Measurements from ENCODE around the gene GTF2E1. TPM values are rescaled to one million over a fixed set of nuclear protein-coding genes. Genes with fewer than 3 reads are reported as not detected.

GTF2E1 gene
- 24.3 and 41.5 TPM in 2 replicates for total RNA-seq

GRCh38 chr3:120742198-120742848, at the start of gene GTF2E1, which contains the start of gene RABL3:
TSS of gene GTF2E1 (plus strand) at chr3:120742744. CDS start at chr3:120750553, 7,809 bp downstream.
TSS of gene RABL3 (minus strand) at chr3:120742516. CDS start at chr3:120742507, 9 bp downstream.

Other genes starting within 250 kb of the GTF2E1 start
- 16.4 and 32.7 TPM in 2 replicates for gene NDUFB4, start 146.4 kb upstream of the GTF2E1 start, total RNA-seq
- gene HGD, start 60.5 kb upstream of the GTF2E1 start, total RNA-seq, result 0.25 and 0.49 TPM in 2 replicates
- gene RABL3, start 228 bp upstream of the GTF2E1 start, total RNA-seq, result 10.8 and 14.7 TPM in 2 replicates
- gene STXBP5L, start 165.5 kb downstream of the GTF2E1 start, total RNA-seq, result not detected in 2 replicates

Data from bladder microvascular endothelial cell (primary cell).